ENCODE results near the gene RRAGC. TPM values are rescaled to one million over a fixed set of nuclear protein-coding genes. Genes with fewer than 3 reads are reported as not detected.

Gene RRAGC
- total and polyA plus RNA-seq, 2 of the 13 experiments (the other 11 are each of a cell fraction or from before 2014, with no cell fraction given) = 7.6 to 8.0 TPM

GRCh38 chr1:38859561-38860453 is at the start of gene RRAGC (continued):
- TF ChIP-seq, protein P1, sequence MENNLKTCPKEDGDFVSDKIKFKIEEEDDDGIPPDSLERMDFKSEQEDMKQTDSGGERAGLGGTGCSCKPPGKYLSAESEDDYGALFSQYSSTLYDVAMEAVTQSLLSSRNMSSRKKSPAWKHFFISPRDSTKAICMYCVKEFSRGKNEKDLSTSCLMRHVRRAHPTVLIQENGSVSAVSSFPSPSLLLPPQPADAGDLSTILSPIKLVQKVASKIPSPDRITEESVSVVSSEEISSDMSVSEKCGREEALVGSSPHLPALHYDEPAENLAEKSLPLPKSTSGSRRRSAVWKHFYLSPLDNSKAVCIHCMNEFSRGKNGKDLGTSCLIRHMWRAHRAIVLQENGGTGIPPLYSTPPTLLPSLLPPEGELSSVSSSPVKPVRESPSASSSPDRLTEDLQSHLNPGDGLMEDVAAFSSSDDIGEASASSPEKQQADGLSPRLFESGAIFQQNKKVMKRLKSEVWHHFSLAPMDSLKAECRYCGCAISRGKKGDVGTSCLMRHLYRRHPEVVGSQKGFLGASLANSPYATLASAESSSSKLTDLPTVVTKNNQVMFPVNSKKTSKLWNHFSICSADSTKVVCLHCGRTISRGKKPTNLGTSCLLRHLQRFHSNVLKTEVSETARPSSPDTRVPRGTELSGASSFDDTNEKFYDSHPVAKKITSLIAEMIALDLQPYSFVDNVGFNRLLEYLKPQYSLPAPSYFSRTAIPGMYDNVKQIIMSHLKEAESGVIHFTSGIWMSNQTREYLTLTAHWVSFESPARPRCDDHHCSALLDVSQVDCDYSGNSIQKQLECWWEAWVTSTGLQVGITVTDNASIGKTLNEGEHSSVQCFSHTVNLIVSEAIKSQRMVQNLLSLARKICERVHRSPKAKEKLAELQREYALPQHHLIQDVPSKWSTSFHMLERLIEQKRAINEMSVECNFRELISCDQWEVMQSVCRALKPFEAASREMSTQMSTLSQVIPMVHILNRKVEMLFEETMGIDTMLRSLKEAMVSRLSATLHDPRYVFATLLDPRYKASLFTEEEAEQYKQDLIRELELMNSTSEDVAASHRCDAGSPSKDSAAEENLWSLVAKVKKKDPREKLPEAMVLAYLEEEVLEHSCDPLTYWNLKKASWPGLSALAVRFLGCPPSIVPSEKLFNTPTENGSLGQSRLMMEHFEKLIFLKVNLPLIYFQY (CRISPR knock-in tag; IDR thresholded peaks at IDR 0.05; ENCODE audit: borderline replicate concordance) = no peak
- TF ChIP-seq SOX6 (IDR thresholded peaks at IDR 0.05) = no peak
- TF ChIP-seq SOX6 (CRISPR knock-in tag; IDR thresholded peaks at IDR 0.05) = peak; percentile 62
- TF ChIP-seq ZNF510 (CRISPR knock-in tag; IDR thresholded peaks at IDR 0.05; ENCODE audit: low read depth) = no peak
- no peak for TF ChIP-seq ZNF451 (CRISPR knock-in tag; IDR thresholded peaks at IDR 0.05)
- TF ChIP-seq, protein P2, sequence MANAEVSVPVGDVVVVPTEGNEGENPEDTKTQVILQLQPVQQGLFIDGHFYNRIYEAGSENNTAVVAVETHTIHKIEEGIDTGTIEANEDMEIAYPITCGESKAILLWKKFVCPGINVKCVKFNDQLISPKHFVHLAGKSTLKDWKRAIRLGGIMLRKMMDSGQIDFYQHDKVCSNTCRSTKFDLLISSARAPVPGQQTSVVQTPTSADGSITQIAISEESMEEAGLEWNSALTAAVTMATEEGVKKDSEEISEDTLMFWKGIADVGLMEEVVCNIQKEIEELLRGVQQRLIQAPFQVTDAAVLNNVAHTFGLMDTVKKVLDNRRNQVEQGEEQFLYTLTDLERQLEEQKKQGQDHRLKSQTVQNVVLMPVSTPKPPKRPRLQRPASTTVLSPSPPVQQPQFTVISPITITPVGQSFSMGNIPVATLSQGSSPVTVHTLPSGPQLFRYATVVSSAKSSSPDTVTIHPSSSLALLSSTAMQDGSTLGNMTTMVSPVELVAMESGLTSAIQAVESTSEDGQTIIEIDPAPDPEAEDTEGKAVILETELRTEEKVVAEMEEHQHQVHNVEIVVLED (CRISPR knock-in tag; IDR thresholded peaks at IDR 0.05; ENCODE audit: borderline replicate concordance) = peak; percentile 52; the same call in 1 of the 2 replicates
- TF ChIP-seq MEF2D (CRISPR knock-in tag; IDR thresholded peaks at IDR 0.05) = no peak
- TF ChIP-seq NR0B2 (CRISPR knock-in tag; IDR thresholded peaks at IDR 0.05) = no peak
- TF ChIP-seq ZNF253 (CRISPR knock-in tag; IDR thresholded peaks at IDR 0.05; ENCODE audit: borderline replicate concordance) = no peak
- no peak for TF ChIP-seq ZNF672 (CRISPR knock-in tag; IDR thresholded peaks at IDR 0.05)
- TF ChIP-seq ZNF260 (CRISPR knock-in tag; IDR thresholded peaks at IDR 0.05; ENCODE audit: borderline replicate concordance, low read depth) = no peak
- 0 out of 2 replicates have a peak, but pooled peaks have one; percentile 21 for TF ChIP-seq MEIS1 (CRISPR knock-in tag; IDR thresholded peaks at IDR 0.05; ENCODE audit: borderline replicate concordance)
- no peak for TF ChIP-seq TEAD2 (CRISPR knock-in tag; IDR thresholded peaks at IDR 0.05)
- no peak for TF ChIP-seq ATF2 (CRISPR knock-in tag; IDR thresholded peaks at IDR 0.05)
- no peak for TF ChIP-seq ZC3H13 (CRISPR knock-in tag; IDR thresholded peaks at IDR 0.05)
- TF ChIP-seq ZNF557 (CRISPR knock-in tag; IDR thresholded peaks at IDR 0.05) = no peak
- no peak for TF ChIP-seq ZNF225 (CRISPR knock-in tag; IDR thresholded peaks at IDR 0.05)
- no peak for TF ChIP-seq PLRG1 (conservative IDR thresholded peaks at IDR 0.05)
- TF ChIP-seq PPARG (CRISPR knock-in tag; conservative IDR thresholded peaks at IDR 0.05) = no peak
- no peak for TF ChIP-seq KAT2B (IDR thresholded peaks at IDR 0.05; ENCODE audit: borderline replicate concordance, low read depth, low read length)
- TF ChIP-seq MXI1 (IDR thresholded peaks at IDR 0.05; ENCODE audit: borderline replicate concordance, low read depth, low read length) = peak; percentile 85; the same call in 1 of the 3 replicates
- TF ChIP-seq ZNF460 (CRISPR knock-in tag; IDR thresholded peaks at IDR 0.05; ENCODE audit: borderline replicate concordance) = no peak
- no peak for TF ChIP-seq DR1 (CRISPR knock-in tag; IDR thresholded peaks at IDR 0.05)
